Upper lobe of right lung (tissue), 1 donor: ENCODE results near the gene DGUOK. TPM values are rescaled to one million over a fixed set of nuclear protein-coding genes. Genes with fewer than 3 reads are reported as not detected.
"Not testable (repeated sequence)": the region's sequence is repeated elsewhere in the genome, so short reads cannot be mapped to it uniquely, and the experiment has no call there.

ENCODE experiments used
- ATAC-seq: fragments of 200-7000 bp; cut with Tn5 transposase; one replicate; pipeline ENCODE4 v1.9.1; 2020; ENCODE audit warnings: mild to moderate bottlenecking, moderate library complexity
- DNase-seq: peaks from one replicate; pipeline ENCODE4 v3.0.0-alpha.2; 2020
- H3K27ac ChIP-seq: fragments of 200-600 bp; one replicate; pipeline ENCODE4 v1.8.0; 2022
- H3K27me3 ChIP-seq: fragments of 200-600 bp; one replicate; pipeline ENCODE4 v1.8.0; 2022; ENCODE audit warnings: mild to moderate bottlenecking
- H3K36me3 ChIP-seq: fragments of 200-600 bp; one replicate; pipeline ENCODE4 v1.8.0; 2022
- H3K4me1 ChIP-seq: fragments of 200-600 bp; one replicate; pipeline ENCODE4 v1.8.0; 2022
- H3K4me3 ChIP-seq: fragments of 200-600 bp; one replicate; pipeline ENCODE4 v1.8.0; 2022; ENCODE audit warnings: mild to moderate bottlenecking
- H3K9me3 ChIP-seq: fragments of 200-600 bp; one replicate; pipeline ENCODE4 v1.8.0; 2022
- CTCF ChIP-seq: fragments of 200-600 bp; IDR thresholded peaks from one replicate; pipeline ENCODE4 v1.8.0; 2022; ENCODE audit warnings: antibody characterized with exemption
- intact Hi-C: fragments of 100-400 bp; cut with DNase I; formaldehyde crosslinking; loops from one replicate; pipeline ENCODE4 v1.11.0; 2022
- long read RNA-seq: library from polyadenylated mRNA; unstranded; transcript quantifications from one replicate; pipeline ENCODE4 v2.0.0, GENCODE V29; 2021
- total RNA-seq: library from RNA; stranded (reverse); fragmentation: NEBNext Ultra II Directional; extraction: Animal tissue kit (Norgen Biotek cat#: 25700); gene quantifications from one replicate; pipeline ENCODE4 v1.2.1, GENCODE V29; 2021
- donor health status: DM: no; HTN: yes; CAD: no; lungs with severe emphysema.

DGUOK gene
- total RNA-seq = 34.4 TPM
- long read RNA-seq, transcript DGUOK-203 (4 exons, 703 nt) = minor isoform, 6 of 37 reads
- long read RNA-seq, transcript DGUOK-201 (7 exons, 1,144 nt) = major isoform, 13 of 37 reads
- long read RNA-seq, partial matches to known transcripts = 0 of 37 reads
- long read RNA-seq, other reads (novel, unspliced or antisense) = 12 of 37 reads

DNA sequence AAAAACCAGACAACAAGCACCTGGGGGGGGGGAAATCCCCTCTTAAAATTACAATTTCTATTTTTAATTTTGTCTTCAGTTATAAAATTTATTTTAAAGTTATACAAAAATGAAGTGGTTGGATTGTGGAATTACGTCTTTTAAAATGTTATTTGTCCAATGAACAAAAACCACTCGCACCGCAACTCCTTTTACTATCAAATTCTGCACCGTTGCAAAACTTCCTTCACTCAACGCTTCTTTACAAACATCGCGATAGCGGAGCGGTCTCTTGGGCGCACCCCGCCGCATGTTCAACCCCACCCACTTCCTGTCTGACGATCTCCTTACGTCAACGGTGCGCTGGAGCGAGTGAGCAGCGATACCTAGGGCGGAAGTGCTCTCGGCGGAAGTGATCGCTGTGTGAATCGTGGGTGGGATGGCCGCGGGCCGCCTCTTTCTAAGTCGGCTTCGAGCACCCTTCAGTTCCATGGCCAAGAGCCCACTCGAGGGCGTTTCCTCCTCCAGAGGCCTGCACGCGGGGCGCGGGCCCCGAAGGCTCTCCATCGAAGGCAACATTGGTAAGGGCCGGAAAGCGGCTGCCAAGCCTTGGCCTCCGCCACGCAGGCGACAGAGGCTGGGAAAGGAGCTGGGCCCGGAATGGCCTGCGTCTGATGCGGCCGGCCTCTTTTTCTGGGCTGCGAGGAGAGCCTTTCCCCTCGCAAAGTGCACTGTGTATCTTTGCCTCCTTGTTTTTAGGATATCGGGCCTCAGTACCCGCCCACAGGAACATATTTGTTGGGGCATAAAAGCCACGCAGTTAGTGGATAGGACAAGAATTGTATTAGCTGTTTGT, at the start of gene DGUOK:
DGUOK (plus strand) TSS at position 388 of the 835 bp plus-strand sequence; CDS start at position 419, 31 bp downstream.
- H3K9me3 ChIP-seq = no peaks in the 10 kb centered on the region
- peak; percentile 100 for ATAC-seq
- DNase-seq = peak; percentile 98
- H3K4me1 ChIP-seq = peaks cover 21% of the 10 kb centered on the region
- H3K4me3 ChIP-seq = peak within 1 kb of the TSS; percentile 74
- intact Hi-C loops = no loop called here
- peak within 1 kb of the TSS; percentile 96 for H3K27ac ChIP-seq
- no peak for TF ChIP-seq CTCF
- H3K27me3 ChIP-seq = no peaks in the 10 kb centered on the region
- H3K36me3 ChIP-seq = no peaks in the 10 kb centered on the region

DNA sequence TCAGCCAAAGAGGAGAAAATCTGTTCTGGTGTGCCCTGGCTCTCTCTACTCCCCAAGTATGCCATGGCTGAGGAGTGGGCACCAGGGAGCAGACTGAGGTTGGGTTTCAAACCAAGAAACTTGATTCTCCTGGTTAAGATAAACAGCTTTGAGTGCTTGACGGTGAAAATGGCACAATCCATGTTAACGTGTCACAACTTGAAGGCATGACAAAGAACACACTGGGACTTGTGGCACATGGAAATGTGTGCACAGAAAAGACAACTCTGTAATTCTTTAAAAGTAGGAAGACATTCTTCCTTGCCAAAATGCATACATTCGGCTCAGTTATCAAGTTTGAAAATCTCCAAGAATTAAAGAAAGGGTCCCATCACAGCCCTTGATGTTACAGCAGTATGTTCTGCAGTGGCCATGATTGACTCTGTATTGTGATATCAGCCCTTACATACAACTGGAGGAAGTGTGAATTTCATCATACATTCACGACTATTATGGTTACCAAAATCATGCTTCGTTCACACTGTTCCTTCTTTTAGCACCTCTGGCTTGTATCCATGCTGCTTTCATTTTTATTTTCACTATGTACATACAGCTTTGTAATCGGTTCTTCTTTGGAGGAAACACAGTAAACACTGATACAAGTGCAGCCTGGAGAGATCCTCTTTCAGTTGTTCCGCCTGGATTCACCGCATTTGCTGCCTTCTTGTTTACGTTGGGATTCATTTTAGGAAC, 49.4 kb upstream of the DGUOK start:
- DNase-seq (no peak), ATAC-seq (peak; percentile 83)
- intact Hi-C loops = no loop called here
- H3K27ac ChIP-seq = no peak overlapping the region
- H3K9me3 ChIP-seq = no peaks in the 10 kb centered on the region
- no peaks in the 10 kb centered on the region for H3K4me1 ChIP-seq
- H3K27me3 ChIP-seq = no peaks in the 10 kb centered on the region
- H3K4me3 ChIP-seq = no peak overlapping the region
- no peak for TF ChIP-seq CTCF
- H3K36me3 ChIP-seq = no peaks in the 10 kb centered on the region

DNA sequence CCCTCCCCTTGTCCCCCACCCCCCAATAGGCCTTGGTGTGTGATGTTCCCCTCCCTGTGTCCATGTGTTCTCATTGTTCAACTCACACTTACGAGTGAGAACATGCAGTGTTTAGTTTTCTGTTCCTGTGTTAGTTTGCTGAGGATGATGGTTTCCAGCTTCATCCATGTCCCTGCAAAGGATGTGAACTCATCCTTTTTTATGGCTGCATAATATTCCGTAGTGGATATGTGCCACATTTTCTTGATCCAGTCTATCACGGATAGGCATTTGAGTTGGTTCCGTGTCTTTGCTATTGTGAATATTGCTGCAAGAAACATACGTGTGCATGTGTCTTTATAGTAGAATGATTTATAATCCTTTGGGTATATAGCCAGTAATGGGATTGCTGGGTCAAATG, 48.7 kb upstream of the DGUOK start:
- H3K4me3 ChIP-seq, ATAC-seq, H3K36me3 ChIP-seq, DNase-seq, H3K27ac ChIP-seq, H3K9me3 ChIP-seq, intact Hi-C loops, H3K4me1 ChIP-seq, H3K27me3 ChIP-seq: not testable (repeated sequence)

DNA sequence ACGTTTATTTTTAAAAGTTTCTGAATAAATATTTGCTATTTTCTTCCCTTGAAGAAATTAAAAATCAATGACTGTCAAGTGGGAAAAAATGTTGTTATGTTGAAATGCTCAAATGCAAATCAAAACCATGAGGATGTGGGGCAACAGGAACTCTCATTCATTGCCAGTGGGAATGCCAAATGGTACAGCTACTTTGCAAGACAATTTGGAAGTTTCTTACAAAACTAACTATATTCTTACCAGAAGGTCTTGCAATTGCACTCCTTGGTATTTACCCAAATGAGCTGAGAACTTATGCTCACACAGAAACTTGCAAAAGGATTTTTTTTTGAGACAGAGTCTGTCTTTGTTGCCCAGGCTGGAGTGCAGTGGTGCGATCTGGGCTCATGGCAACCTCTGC, 41.3 kb upstream of the DGUOK start:
- intact Hi-C loops = no loop called here
- no peaks in the 10 kb centered on the region for H3K27me3 ChIP-seq
- ATAC-seq (no peak), DNase-seq (no peak)
- H3K9me3 ChIP-seq = no peaks in the 10 kb centered on the region
- H3K4me1 ChIP-seq = no peaks in the 10 kb centered on the region
- no peaks in the 10 kb centered on the region for H3K36me3 ChIP-seq
- no peak overlapping the region for H3K27ac ChIP-seq
- no peak for TF ChIP-seq CTCF
- no peak overlapping the region for H3K4me3 ChIP-seq

DNA sequence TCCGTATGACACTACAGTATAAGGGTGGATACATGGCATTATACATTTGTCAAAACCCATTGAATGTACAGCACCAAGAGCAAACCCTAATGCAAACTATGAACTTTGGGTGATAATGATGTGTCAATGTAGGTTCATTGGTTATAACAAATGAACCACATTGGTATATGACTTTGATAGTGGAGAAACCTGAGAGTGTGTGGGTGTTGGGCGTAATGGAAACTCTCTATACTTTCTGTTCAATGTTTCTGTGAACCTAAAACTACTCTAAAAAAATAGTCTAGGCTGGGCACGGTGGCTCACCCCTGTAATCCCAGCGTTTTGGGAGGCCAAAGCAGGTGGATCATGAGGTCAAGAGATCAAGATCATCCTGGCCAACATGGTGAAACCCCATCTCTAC, 40.3 kb upstream of the DGUOK start:
- TF ChIP-seq CTCF = no peak
- intact Hi-C loops = no loop called here
- H3K27me3 ChIP-seq = no peaks in the 10 kb centered on the region
- no peaks in the 10 kb centered on the region for H3K36me3 ChIP-seq
- H3K4me3 ChIP-seq = no peak overlapping the region
- no peak for DNase-seq
- no peaks in the 10 kb centered on the region for H3K9me3 ChIP-seq
- no peak overlapping the region for H3K27ac ChIP-seq
- ATAC-seq = no peak
- no peaks in the 10 kb centered on the region for H3K4me1 ChIP-seq

DNA sequence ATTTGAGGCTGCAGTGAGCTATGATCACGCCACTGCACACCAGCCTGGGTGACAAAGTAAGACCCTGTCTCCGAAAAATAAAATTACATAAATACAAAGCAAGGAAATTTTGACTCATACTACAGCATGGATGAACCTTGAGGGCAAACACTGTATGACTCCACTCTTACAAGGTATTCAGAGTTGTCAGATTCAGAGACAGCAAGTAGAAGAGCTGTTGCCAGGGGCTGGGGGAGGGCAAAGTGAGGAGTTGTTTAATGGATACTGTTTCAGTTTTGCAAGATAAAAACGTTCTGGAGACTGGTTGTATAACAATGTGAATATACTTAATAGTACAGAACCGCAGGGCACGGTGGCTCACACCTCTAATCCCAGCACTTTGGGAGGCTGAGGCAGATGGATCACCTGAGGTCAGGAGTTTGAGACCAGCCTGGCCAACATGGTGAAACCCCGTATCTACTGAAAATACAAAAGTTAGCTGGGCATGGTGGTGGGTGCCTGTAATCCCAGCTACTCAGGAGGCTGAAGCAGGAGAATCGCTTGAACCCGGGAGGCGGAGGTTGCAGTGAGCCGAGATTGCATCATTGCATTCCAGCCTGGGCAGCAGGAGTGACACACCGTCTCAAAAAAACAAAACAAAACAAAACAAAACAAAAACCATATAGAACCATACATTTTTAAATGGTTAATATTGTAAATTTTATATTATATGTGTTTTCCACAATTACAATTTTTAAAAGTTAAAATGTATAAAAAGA, 38.9 kb upstream of the DGUOK start:
- H3K27me3 ChIP-seq, H3K4me1 ChIP-seq, intact Hi-C loops, H3K36me3 ChIP-seq, H3K9me3 ChIP-seq, DNase-seq, H3K27ac ChIP-seq, ATAC-seq, H3K4me3 ChIP-seq: not testable (repeated sequence)
